ENCODE measurements around the gene MAK.
"Not testable (repeated sequence)": the region's sequence is repeated elsewhere in the genome, so short reads cannot be mapped to it uniquely, and the experiment has no call there.

Gene MAK

DNA sequence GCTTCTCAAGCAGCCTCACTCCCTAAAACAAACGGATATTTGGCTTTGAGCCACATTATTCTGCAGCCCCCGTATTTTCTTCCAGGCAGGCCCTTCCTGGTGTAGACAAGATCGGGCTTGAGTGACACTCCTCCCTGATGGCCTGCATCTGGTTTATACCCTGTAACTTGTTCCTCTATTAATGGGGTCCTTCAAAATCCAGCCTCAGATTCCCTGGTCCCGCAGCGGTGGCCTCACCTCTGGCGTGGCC is 115.8 kb downstream of the MAK start:
- DNase-seq: no peak

DNA sequence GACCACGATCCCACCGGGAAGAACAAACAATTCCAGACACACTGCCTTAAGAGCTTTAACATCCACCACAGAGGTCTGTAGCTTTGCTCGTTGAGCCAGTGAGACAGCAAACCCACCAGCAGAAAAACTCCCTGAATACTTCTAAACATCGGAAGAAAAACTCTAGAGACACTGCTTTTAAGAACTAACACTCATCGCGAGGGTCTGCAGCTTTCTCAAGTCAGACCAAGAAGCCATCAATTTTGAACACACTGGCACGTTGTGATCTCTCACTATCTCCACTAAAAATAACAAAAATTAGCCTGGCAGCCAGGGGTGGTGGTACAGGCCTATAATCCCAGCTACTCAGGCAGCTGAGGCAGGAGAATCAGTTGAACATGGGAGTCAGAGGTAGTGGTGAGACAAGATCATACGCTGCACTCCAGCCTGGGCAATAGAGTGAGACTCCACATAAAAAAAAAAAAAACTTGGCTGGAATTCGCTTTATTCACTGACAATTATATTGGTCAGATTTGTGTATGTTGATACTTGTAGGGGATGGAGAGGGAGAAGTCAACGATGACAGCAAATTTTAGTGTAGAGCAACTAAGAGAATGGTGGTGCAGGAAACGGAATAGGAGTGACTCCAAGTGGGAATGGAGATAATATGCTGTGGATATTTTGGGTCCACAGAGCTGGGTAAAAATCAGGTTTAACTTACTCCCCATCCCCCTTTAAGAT is 116.3 kb downstream of the MAK start:
- no peak for DNase-seq

DNA sequence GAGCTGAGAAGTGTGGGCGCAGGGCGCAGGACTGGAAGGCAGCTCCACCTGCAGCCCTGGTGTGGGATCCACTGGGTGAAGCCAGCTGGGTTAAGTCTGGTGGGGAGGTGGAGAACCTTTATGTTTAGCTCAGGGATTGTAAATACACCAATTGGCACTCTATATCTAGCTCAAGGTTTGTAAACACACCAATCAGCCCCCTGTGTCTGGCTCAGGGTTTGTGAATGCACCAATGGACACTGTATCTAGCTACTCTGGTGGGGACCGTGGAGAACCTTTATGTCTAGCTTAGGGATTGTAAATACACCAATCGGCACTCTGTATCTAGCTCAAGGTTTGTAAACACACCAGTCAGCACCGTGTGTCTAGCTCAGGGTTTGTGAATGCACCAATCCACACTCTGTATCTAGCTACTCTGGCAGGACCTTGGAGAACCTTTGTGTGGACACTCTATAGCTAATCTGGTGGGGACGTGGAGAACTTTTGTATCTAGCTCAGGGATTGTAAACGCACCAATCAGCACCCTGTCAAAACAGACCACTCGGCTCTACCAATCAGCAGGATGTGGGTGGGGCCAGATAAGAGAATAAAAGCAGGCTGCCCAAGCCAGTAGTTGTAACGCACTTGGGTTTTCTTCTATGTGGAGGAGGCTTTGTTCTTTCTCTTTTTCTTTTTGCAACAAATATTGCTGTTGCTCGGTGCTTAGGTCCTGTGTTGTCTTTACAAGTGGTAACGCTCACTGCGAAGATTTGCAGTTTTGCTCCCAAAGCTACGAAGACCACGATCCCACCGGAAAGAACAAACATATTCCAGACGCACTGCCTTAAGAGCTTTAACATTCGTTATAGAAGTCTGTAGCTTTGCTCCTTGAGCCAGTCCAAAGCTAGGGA is 117.1 kb downstream of the MAK start:
- not testable (repeated sequence) for DNase-seq

DNA sequence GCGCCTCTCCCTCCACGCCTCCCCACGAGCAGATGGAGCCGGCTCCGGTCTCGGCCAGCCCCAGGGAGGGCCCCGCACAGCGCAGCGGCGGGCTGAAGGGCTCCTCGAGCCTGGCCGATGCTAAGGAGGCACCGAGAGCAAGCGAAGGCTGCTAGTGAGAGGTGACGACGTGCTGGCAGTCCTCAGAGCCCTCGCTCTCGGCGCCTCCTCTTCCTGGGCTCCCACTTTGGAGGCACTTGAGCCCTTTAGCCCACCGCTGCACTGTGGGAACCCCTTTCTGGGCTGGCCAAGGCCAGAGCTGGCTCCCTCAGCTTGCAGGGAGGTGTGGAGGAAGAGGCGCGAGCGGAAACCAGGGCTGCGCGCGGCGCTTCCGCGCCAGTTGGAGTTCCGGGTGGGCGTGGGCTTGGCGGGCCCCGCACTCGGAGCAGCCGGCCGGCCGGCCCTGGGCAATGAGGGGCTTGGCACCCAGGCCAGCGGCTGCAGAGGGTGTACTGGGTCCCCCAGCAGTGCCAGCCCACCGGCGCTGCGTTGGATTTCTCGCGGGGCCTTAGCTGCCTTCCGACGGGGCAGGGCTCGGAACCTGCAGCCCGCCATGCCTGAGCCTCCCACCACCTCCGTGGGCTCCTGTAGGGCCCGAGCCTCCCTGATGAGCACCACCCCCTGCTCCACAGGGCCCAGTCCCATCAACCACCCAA is 117.9 kb downstream of the MAK start:
- DNase-seq: no peak

DNA sequence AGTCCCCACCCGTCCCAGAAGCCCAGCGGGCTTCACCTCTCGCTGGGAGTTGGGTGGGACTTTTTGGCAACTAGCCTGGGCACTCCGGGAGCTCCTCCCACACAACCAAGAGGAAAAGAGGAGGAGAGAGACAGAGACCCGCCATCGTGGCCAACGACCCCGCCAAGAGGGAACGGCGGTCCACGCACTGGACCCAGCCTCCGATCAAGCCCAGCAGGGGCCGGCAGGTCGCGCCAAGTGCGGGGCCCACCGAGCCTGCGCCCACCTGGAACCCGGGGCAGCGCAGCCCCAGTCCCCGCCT is 118.4 kb downstream of the MAK start:
- DNase-seq: no peak

DNA sequence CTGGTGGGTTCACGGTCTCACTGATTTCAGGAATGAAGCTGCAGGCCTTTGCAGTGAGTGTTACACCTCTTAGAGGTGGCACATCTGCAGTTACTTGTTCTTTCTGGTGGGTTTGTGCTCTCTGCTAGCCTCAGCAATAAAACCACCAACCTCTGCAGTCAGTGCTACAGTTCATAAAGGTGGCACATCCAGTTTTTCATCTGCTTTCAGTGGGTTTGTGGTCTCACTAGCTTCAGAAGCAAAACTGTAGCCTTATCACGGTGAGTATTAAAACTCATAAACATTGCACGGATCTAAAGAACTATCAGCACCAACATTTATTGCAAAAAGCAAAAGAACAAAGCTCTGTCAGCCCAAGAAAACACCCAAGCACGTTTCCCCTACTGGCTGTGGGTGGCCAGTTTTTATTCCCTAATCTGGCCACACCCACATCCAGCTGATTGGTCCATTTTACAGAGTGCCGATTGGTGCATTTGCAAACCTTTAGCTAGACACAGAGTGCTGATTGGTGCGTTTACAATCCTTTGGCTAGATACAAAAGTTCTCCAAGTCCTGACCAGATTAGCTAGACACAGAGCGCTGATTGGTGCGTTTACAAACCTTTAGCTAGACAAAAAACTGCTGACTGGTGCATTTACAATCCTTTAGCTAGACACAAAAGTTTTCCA is 118.9 kb downstream of the MAK start:
- no peak for DNase-seq

DNA sequence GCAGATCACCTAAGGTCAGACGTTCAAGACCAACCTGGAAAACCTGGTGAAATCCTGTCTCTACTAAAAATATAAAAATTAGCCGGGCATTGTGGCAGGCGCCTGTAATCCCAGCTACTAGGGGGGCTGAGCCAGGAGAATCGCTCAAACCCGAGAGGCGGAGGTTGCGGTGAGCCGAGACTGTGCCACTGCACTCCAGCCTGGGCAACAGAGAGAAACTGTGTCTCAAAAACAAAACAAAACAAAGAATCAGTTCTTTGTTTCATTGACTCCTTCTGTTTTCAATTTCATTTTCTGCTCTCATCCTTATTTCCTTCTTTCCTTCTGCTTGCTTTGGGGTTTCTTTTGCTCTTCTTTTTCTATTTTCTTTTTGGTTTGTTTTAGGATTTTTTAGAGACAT is 124.4 kb downstream of the MAK start:
- no peak for DNase-seq

Data from NCI-H187 treated with DMSO at 0.1 percent for 48 hours (cell line).